Coronary artery (tissue), 2 donors: ENCODE data around the gene PIP5K1B.
"Not testable (repeated sequence)": the region's sequence is repeated elsewhere in the genome, so short reads cannot be mapped to it uniquely, and the experiment has no call there.

Experiments
- DNase-seq: peaks from one replicate; pipeline ENCODE4 v3.0.0-alpha.2; 2017; ENCODE audit warnings: low spot score
- H3K27ac ChIP-seq, 2 donors: fragments of 200-600 bp; sonication (generic); one replicate each; pipeline ENCODE4 v1.5.1; 2016 to 2019
- H3K4me3 ChIP-seq: fragments of 200-600 bp; sonication (generic); 2 replicates; pipeline ENCODE4 v1.5.1; 2016; ENCODE audit warnings: mild to moderate bottlenecking, moderate library complexity
- CTCF ChIP-seq: fragments of 200-600 bp; sonication (generic); IDR thresholded peaks from one replicate; pipeline ENCODE4 v1.5.1; 2019; ENCODE audit warnings: antibody characterized with exemption

Gene PIP5K1B

GRCh38 chr9:68698943-68699509 is 6.0 kb upstream of the PIP5K1B start:
- TF ChIP-seq CTCF: no peak
- no peak overlapping the region for H3K4me3 ChIP-seq
- H3K27ac ChIP-seq: no peak overlapping the region
- DNase-seq: no peak

- H3K4me3 ChIP-seq, DNase-seq, H3K27ac ChIP-seq: not testable (repeated sequence)
These were observed 5.4 kb upstream of the PIP5K1B start for GRCh38 chr9:68699625-68700024.

- Histone ChIP-seq H3K27ac (no peak overlapping the region), H3K4me3 (no peak overlapping the region)
- DNase-seq: no peak
- TF ChIP-seq CTCF: no peak
These were observed 2.5 kb upstream of the PIP5K1B start for GRCh38 chr9:68702493-68702892.

- no peak overlapping the region for H3K4me3 ChIP-seq
- DNase-seq: no peak
- H3K27ac ChIP-seq: no peak overlapping the region
- TF ChIP-seq CTCF: no peak
These were observed 1.4 kb upstream of the PIP5K1B start for GRCh38 chr9:68703672-68704071.

GRCh38 chr9:68704498-68704813 is 584 bp upstream of the PIP5K1B start:
- Histone ChIP-seq H3K27ac (peak overlapping the region; percentile 59 to 91), H3K4me3 (peak overlapping the region; percentile 82)
- DNase-seq: no peak
- no peak for TF ChIP-seq CTCF

- DNase-seq: no peak
- no peak for TF ChIP-seq CTCF
- Histone ChIP-seq H3K4me3 (peak overlapping the region; percentile 82), H3K27ac (peak overlapping the region; percentile 59 to 91)
These were observed 707 bp downstream of the PIP5K1B start for GRCh38 chr9:68705531-68706362.

GRCh38 chr9:68706363-68707201 is 1.5 kb downstream of the PIP5K1B start:
- Histone ChIP-seq H3K27ac (peak overlapping the region; percentile 58 to 91), H3K4me3 (peak overlapping the region; percentile 82)
- DNase-seq: no peak
- TF ChIP-seq CTCF: no peak
